HG03064 (cell line): ENCODE results near the gene TEX261.
A peak's percentile ranks its signal among the peaks of the same experiment; 100 is the strongest.

Source experiments
- ATAC-seq: cut with Tn5 transposase; IDR thresholded peaks from one replicate; pipeline ENCODE4 v1.9.1; 2021; ENCODE audit warnings: low read depth; ENCODE audit not compliant: unreplicated experiment

The TEX261 gene

DNA sequence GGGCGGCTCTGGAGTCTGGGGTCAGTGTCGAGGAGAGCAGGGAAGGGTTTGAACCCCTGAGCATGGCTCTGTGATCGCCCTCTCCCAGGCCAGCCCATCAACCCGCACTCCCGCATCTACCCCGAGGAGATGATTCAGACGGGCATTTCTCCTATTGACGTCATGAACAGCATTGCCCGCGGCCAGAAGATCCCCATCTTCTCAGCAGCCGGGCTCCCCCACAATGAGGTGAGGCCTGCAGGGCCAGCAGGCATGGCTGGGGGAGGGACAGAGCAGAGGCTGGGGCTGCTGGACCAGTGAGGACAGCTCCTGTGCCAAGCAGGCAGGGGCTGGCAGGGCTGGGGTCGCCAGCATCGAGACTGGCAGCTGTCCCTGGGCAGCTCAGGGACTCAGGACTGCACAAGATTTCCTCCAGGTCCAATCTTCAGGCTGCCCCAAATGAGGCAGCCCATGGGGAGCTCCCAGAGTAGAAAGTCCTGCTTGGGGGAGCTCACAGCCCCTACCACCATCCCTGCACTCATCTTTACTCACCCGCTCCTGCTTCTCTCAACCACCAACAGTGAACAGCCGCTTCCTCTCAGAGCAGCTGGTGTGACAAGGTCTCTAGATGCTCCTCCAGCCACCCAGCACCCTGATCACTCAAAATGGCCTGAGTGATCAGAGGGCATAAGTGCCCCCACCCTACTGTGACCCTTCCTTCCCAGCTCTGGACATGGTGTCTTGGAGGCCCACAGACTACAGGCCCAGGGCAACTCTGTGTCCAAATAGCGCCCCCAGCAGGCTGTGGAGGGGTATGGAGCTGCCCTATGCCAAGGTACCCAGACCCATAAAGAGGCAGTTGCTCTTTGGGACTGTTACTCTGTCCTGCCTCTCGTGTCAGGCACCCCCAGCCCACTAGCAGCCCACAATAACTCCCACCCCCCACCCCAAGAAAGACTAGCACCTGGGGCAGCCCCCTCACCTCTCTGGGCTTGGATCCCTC, 34.5 kb downstream of the TEX261 start:
- no peak for ATAC-seq

- no peak for ATAC-seq
Measured at GRCh38 chr2:70959271-70959761, 35.4 kb downstream of the TEX261 start.

GRCh38 chr2:70958759-70959158, 35.9 kb downstream of the TEX261 start:
- no peak for ATAC-seq

GRCh38 chr2:70957798-70958197, 36.9 kb downstream of the TEX261 start:
- ATAC-seq, result no peak

- no peak for ATAC-seq
Measured at GRCh38 chr2:70956141-70956540, 38.5 kb downstream of the TEX261 start.

GRCh38 chr2:70954886-70955285, 39.8 kb downstream of the TEX261 start:
- ATAC-seq, result no peak

- ATAC-seq, result no peak
Measured at GRCh38 chr2:70949086-70949485, 45.6 kb downstream of the TEX261 start.

DNA sequence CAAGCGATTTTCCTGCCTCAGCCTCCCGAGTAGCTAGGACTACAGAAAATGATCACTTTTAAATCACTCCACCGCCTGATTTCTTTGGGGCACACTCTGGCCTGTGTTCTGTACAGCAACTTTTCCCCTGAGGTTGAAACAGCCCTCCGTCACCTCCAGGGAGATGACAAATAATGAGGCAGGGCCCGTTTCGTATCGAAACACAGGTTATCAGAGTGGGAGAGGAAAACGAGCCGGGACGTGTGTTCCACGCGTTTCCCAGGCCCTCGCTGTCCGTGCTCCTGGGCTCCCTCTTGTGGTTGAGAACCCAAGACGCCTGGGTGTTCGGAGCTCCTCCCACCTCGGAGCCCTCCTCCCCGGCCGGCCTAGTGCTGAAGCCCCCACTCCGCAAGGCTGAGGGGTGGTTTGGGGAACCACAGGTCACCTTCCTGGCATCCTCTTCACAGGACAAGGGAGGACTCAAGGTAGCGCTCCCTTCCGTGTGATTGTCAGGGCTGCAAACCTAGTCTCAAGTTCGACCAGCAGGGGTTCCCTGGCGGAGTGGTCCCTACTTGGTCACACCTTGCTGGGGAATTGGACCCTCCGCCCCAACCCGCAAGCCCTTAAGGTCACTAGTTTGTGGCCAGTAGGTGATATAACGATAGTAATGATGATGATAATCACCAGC, 46.2 kb downstream of the TEX261 start:
- peak; percentile 75 for ATAC-seq

DNA sequence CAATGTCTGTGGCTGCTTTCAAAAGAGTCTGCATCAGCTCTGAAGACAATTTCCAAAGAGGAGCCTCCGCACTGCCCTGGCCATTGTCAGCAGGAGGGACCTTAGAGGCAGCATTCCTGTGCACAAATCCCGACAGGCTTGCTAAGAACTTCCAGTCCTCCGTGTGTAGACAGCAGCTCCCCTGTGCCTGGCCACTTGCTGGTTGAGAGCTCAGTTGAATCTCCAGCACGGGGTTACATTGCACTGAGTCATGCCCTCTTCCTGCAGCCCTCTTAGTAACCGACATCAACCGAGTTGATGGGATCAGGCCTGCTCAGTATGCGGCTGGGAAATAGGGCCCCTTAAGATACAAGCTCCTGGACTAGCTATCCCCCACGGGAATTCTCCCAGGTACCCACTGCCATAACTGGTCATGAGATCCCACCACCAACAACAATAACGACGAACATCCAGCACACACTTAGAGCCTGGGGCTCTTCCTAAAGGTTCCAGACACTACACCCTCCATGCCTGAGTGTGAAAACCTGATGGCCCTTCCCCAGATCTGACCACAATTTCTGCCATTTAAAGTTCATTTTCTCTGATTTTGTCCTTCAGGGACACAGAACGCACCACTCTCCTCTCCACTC, 47.0 kb downstream of the TEX261 start:
- no peak for ATAC-seq

GRCh38 chr2:70946832-70947442, 47.7 kb downstream of the TEX261 start:
- no peak for ATAC-seq

GRCh38 chr2:70944111-70944690, 50.5 kb downstream of the TEX261 start:
- no peak for ATAC-seq

DNA sequence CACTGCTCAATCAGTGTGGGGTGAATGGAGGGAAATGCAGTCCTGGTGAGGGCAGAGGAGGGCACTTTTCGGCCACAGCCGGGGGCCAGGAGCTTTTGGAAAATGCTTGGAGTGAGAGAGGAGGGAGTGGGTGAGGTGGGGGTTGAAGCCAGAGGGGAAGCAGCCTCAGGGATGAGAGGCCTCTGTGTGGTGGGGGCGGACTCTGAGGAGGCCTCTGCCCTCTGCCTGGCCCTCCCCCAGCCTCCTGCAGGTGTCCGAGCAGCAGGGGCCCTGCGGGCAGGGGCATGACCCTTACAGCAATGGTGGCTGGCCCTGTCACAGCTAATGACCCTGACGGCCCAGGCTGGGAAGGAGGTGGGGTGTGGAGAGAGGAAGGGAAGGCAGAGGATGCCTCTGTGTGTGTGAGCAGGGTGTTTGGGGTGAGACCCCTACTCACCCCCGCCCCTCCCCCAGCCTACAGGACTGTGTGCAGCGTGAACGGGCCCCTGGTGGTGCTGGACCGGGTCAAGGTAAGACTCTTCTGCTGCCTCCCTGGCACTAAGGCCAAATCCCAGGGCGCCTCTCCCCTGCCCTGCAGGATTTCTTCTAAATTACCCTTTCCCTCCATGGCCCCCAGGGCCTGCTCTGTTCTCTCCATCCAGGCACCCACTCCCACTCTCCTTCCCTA, 51.3 kb downstream of the TEX261 start:
- no peak for ATAC-seq

DNA sequence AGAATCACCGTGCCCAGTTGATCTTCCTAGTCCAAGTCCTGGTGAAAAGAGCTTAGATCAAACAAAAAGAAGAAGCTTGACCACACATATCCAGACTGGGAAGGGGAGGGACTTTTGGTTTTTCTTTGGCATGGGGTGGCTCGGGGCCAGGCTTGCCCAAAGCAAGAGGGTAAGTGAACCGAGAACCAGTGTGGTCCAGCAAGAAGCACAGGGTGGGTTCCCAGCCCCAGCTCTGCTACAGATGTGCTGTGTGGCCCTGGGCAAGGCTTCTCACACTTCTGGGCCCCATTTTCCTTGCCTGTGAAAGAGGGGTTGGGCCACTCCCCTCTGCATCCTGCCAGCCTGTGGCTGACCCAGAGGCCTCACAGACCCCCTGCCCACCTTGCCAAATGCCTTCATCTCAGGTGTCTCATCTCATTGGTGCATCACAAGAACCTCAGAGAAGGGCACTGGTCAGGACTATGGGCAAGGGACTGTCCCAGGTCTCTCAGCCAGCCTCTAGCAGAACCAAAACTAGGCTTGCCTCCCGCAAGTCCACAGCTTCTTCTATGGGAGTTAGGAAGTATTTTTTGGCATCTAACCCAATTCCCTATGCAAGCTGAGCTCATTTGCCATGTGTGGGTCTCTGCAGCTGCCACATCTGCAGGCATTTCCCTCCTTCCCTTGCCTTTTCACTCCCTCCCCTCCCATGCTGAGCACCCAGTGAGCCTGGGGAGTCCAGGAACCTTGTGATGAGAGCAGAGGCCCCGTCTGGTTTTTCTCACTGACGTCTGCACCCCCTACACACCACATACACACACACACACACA, 52.1 kb downstream of the TEX261 start:
- no peak for ATAC-seq

DNA sequence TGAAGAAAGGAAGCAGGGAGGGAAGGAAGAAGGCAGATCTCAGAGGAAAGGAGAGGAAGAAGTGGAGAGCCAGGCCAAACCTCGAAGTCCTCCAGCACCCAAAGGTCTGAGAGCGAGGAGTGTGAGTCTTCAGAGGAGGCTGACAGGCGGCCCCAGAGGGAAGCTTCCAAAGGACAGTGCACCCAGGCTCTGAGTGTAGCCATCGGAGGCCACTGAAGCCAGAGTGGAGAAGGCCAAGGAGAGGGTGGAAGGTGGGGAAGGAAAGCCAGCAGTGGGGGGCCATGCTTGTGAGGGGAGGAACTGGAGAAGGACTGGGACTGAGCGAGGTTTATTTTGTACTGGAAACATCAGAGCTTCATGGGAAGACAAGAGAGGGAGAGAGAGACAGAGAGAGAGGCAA, 53.0 kb downstream of the TEX261 start:
- ATAC-seq, result no peak

DNA sequence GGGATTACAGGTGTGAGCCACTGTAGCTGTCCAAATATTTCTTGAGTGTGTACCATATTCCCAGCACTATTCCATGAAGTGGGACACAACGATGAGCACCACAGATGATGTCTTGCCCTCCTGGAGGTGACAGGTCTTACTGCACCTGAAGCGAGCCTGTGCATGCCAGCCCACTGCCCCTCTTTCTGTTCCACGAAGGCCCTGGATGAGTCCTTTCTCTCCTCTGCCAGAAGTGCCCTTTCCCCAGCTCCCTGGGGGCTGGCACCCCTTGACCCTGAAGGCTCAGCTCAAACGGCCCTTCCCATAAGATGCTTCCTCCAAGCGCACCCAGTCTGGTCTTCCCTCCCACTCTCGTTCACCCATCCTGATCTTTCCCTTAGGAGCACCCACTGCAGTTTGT, 53.5 kb downstream of the TEX261 start:
- no peak for ATAC-seq

GRCh38 chr2:70939839-70940580, 54.7 kb downstream of the TEX261 start:
- ATAC-seq, result no peak

DNA sequence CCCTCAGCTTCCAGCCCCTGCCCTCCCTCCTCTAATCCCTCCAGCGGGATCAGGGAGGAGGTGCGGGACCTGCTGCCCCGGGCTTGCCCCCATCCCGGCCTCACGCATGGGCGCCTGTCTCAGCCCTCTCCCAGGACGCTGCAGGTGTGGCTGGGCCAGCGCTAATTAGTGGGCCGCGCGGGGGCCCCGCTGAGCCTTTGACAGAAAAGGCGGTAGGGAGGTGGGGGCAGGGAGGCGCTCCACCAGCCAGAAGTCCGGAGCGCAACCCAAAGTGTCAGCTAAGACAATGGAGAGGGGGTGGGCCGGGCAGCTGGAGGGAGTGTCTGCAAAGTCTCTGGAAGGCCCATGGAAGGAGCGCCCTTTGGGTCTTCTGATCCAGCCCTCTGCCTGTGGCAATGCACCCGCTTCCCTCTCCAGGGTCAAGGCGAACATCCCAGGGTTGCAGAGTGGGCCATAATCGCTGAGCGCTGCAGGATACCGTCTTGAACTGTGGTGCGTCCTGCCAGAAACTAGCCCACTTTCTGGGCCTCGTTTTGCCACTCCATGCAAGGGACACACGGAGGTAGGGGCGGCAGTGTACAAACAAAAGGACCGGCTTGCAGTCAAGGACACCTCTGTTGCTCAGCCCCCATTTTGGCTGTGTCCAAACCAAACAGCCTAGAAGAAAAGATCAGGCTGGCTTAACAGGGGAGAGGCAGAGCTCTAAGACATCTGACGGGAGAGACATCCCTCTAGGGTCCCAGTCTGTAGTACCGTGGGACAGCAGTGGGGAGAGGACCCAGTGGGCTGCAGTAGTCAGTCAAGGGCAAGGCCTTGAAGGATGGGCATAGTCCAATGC, 55.5 kb downstream of the TEX261 start:
- no peak for ATAC-seq

GRCh38 chr2:70938586-70938950, 56.1 kb downstream of the TEX261 start:
- no peak for ATAC-seq
